HG02938 (cell line): ENCODE measurements around the gene REXO1.

Experiments
- ATAC-seq: cut with Tn5 transposase; IDR thresholded peaks from one replicate; pipeline ENCODE4 v1.9.1; 2021; ENCODE audit warnings: mild to moderate bottlenecking, moderate library complexity; ENCODE audit not compliant: unreplicated experiment

Gene REXO1

GRCh38 chr19:1836458-1837221 lies 11.6 kb downstream of the REXO1 start:
- no peak for ATAC-seq

GRCh38 chr19:1833540-1833939 lies 14.7 kb downstream of the REXO1 start:
- no peak for ATAC-seq

GRCh38 chr19:1832046-1832663 lies 16.1 kb downstream of the REXO1 start:
- ATAC-seq, result no peak

GRCh38 chr19:1830978-1831377 lies 17.3 kb downstream of the REXO1 start:
- ATAC-seq, result no peak

GRCh38 chr19:1830568-1830967 lies 17.7 kb downstream of the REXO1 start:
- ATAC-seq, result no peak

GRCh38 chr19:1829958-1830357 lies 18.3 kb downstream of the REXO1 start:
- no peak for ATAC-seq

- no peak for ATAC-seq
These were observed 19.7 kb downstream of the REXO1 start for GRCh38 chr19:1828279-1829238.

GRCh38 chr19:1827566-1828278 lies 20.6 kb downstream of the REXO1 start:
- ATAC-seq, result no peak

- ATAC-seq, result no peak
These were observed 21.4 kb downstream of the REXO1 start for GRCh38 chr19:1826557-1827521.

GRCh38 chr19:1825909-1826556 lies 22.2 kb downstream of the REXO1 start:
- ATAC-seq, result peak; percentile 49

GRCh38 chr19:1824252-1824622 lies 24.0 kb downstream of the REXO1 start:
- ATAC-seq, result no peak

- ATAC-seq, result no peak
These were observed 24.6 kb downstream of the REXO1 start for GRCh38 chr19:1823539-1824251.

- no peak for ATAC-seq
These were observed 25.3 kb downstream of the REXO1 start for GRCh38 chr19:1823020-1823419.

- ATAC-seq, result no peak
These were observed 26.1 kb downstream of the REXO1 start for GRCh38 chr19:1822210-1822609.

- no peak for ATAC-seq
These were observed 28.7 kb downstream of the REXO1 start for GRCh38 chr19:1819341-1820255.

GRCh38 chr19:1818549-1819195 lies 29.6 kb downstream of the REXO1 start:
- ATAC-seq, result no peak

- no peak for ATAC-seq
These were observed 30.6 kb downstream of the REXO1 start for GRCh38 chr19:1817553-1818179.
